MCF 10A (cell line): ENCODE data around the gene OR10H4. TPM values are rescaled to one million over a fixed set of nuclear protein-coding genes. Genes with fewer than 3 reads are reported as not detected.

Source experiments
- BruUV-seq: library from RNA; stranded (reverse); fragments of 400-500 nt; replicated peaks from 2 replicates; lab custom pipeline; 2021; lab: Mats Ljungman, UMichigan
- CTCF ChIA-PET: fragments of 300-600 bp; sonication (Branson Sonifier 250); formaldehyde crosslinking; extraction: SDS; loops from one replicate; lab custom pipeline; 2021; ENCODE audit warnings: antibody characterized with exemption, inconsistent platforms; lab: Yijun Ruan, JAX
- POLR2A ChIA-PET: fragments of 300-600, 350-650 bp; sonication (Branson Sonifier 250); formaldehyde crosslinking; extraction: SDS; loops from one replicate; lab custom pipeline; 2020; ENCODE audit warnings: antibody characterized with exemption, inconsistent platforms; lab: Yijun Ruan, JAX
- DNase-seq: peaks from one replicate; pipeline ENCODE4 v3.0.0-alpha.2; 2018; ENCODE audit not compliant: unreplicated experiment
- H3K27ac Mint-ChIP-seq: one replicate; pipeline ENCODE4 v1.8.0; 2022; ENCODE audit warnings: mild to moderate bottlenecking, low read depth, mixed read lengths; ENCODE audit not compliant: unreplicated experiment
- H3K27me3 Mint-ChIP-seq: one replicate; pipeline ENCODE4 v1.8.0; 2022; ENCODE audit warnings: mixed read lengths; ENCODE audit not compliant: insufficient read depth, unreplicated experiment
- H3K36me3 Mint-ChIP-seq: one replicate; pipeline ENCODE4 v1.8.0; 2022; ENCODE audit warnings: mild to moderate bottlenecking, moderate library complexity, mixed read lengths; ENCODE audit not compliant: insufficient read depth, unreplicated experiment
- H3K4me1 Mint-ChIP-seq: one replicate; pipeline ENCODE4 v1.8.0; 2022; ENCODE audit warnings: mixed read lengths; ENCODE audit not compliant: insufficient read depth, unreplicated experiment
- H3K4me3 Mint-ChIP-seq: one replicate; pipeline ENCODE4 v1.8.0; 2022; ENCODE audit warnings: mild to moderate bottlenecking, moderate library complexity, mixed read lengths; ENCODE audit not compliant: unreplicated experiment
- H3K9me3 Mint-ChIP-seq: one replicate; pipeline ENCODE4 v1.8.0; 2022; ENCODE audit warnings: mixed read lengths; ENCODE audit not compliant: unreplicated experiment
- CTCF ChIP-seq: fragments of 200-600 bp; IDR thresholded peaks from one replicate; pipeline ENCODE4 v1.8.0; 2022; ENCODE audit warnings: antibody characterized with exemption, mild to moderate bottlenecking; ENCODE audit not compliant: unreplicated experiment
- intact Hi-C: fragments of 100-400 bp; cut with micrococcal nuclease; formaldehyde crosslinking; loops from 2 replicates; pipeline ENCODE4 v1.14.1; 2022
- total RNA-seq: library from RNA; stranded (reverse); gene quantifications from 2 replicates; pipeline ENCODE4 v1.2.3, GENCODE V29; 2022

OR10H4 gene
- total RNA-seq, 1 experiment from 2014 or later, result not detected

GRCh38 chr19:15934332-15935078, 14.3 kb upstream of the OR10H4 start, which contains the start of gene CYP4F11:
Gene CYP4F11, minus strand, starts transcription at chr19:15934529. Its CDS starts 121 bp downstream, at chr19:15934408.
- CTCF ChIA-PET, result interaction anchor here (0.6 kb wide), 1 partner anchor 134 kb away, joined by 5 read pairs; no protein-coding TSS in a partner anchor

GRCh38 chr19:15935167-15935702, 13.6 kb upstream of the OR10H4 start:
- no peak for TF ChIP-seq CTCF
- no TSS peak for BruUV-seq
- Mint-ChIP-seq H3K27ac (peak overlapping the region; percentile 93), H3K4me3 (no peak overlapping the region), H3K4me1 (peaks cover 14% of the 10 kb centered on the region), H3K36me3 (no peaks in the 10 kb centered on the region), H3K27me3 (no peaks in the 10 kb centered on the region), H3K9me3 (no peaks in the 10 kb centered on the region)
- ChIA-PET POLR2A (interaction anchor here (0.6 to 1.0 kb wide), 2 partner anchors 9 to 381 kb away, joined by 3 read pairs; no protein-coding TSS in a partner anchor), CTCF (no interaction called here)
- intact Hi-C loops, result no loop called here
- DNase-seq, result no peak

More at GRCh38 chr19:15934332-15935078, 14.3 kb upstream of the OR10H4 start, which contains the start of gene CYP4F11:
- Mint-ChIP-seq H3K36me3 (no peaks in the 10 kb centered on the region), H3K27ac (peak within 1 kb of the TSS; percentile 93), H3K27me3 (no peaks in the 10 kb centered on the region), H3K4me1 (peaks cover 14% of the 10 kb centered on the region), H3K4me3 (peak within 1 kb of the TSS; percentile 69), H3K9me3 (no peaks in the 10 kb centered on the region)
- no peak for TF ChIP-seq CTCF
- BruUV-seq, result no TSS peak
- intact Hi-C loops, result no loop called here
- peak; percentile 94 for DNase-seq
- POLR2A ChIA-PET, result interaction anchor here (0.7 to 1.0 kb wide), 2 partner anchors 97 to 380 kb away, joined by 3 read pairs; no protein-coding TSS in a partner anchor

GRCh38 chr19:15936173-15936572, 12.6 kb upstream of the OR10H4 start:
- Mint-ChIP-seq H3K27ac (no peak overlapping the region), H3K4me1 (peaks cover 14% of the 10 kb centered on the region), H3K9me3 (no peaks in the 10 kb centered on the region), H3K27me3 (no peaks in the 10 kb centered on the region), H3K4me3 (no peak overlapping the region), H3K36me3 (no peaks in the 10 kb centered on the region)
- no peak for TF ChIP-seq CTCF
- no TSS peak for BruUV-seq
- ChIA-PET CTCF (no interaction called here), POLR2A (no interaction called here)
- intact Hi-C loops, result no loop called here
- DNase-seq, result no peak

- no peaks in the 10 kb centered on the region for H3K36me3 Mint-ChIP-seq
- ChIA-PET POLR2A (no interaction called here), CTCF (no interaction called here)
- H3K4me1 Mint-ChIP-seq, result peaks cover 14% of the 10 kb centered on the region
- no peak overlapping the region for H3K27ac Mint-ChIP-seq
- no TSS peak for BruUV-seq
- intact Hi-C loops, result no loop called here
- no peak overlapping the region for H3K4me3 Mint-ChIP-seq
- no peak for DNase-seq
- peaks cover 5% of the 10 kb centered on the region for H3K27me3 Mint-ChIP-seq
- TF ChIP-seq CTCF, result no peak
- H3K9me3 Mint-ChIP-seq, result no peaks in the 10 kb centered on the region
Observed at GRCh38 chr19:15936950-15937349, 11.9 kb upstream of the OR10H4 start.
